Astrocyte (in vitro differentiated cells and primary cell): ENCODE results near the gene CCDC180. TPM values are rescaled to one million over a fixed set of nuclear protein-coding genes. Genes with fewer than 3 reads are reported as not detected.

Source experiments
- DNase-seq: peaks from one replicate; pipeline ENCODE4 v3.0.0-alpha.2; 2010; ENCODE audit warnings: low read depth
- FAIRE-seq: peaks from 2 replicates; lab custom pipeline; 2011; peaks lifted over from hg19 to GRCh38; lab: Jason Lieb, UNC
- H2AFZ ChIP-seq: 2 replicates; pipeline ENCODE4 v1.6.0; 2012; ENCODE audit warnings: low read depth, low read length, inconsistent platforms
- H3K27ac ChIP-seq: 2 replicates; pipeline ENCODE4 v1.5.1; 2011; ENCODE audit warnings: low read depth, low read length, inconsistent platforms
- H3K27me3 ChIP-seq: 2 replicates; pipeline ENCODE4 v1.6.0; 2011; ENCODE audit warnings: low read length, inconsistent platforms; ENCODE audit not compliant: insufficient read depth
- H3K36me3 ChIP-seq: 2 replicates; pipeline ENCODE4 v1.5.1; 2011; ENCODE audit warnings: low read length, inconsistent platforms; ENCODE audit not compliant: insufficient read depth
- H3K4me1 ChIP-seq: 2 replicates; pipeline ENCODE4 v1.5.1; 2011; ENCODE audit warnings: low read length, inconsistent platforms; ENCODE audit not compliant: insufficient read depth
- H3K4me2 ChIP-seq: 2 replicates; pipeline ENCODE4 v1.6.0; 2012; ENCODE audit warnings: low read length, inconsistent platforms
- H3K4me3 ChIP-seq: 2 replicates; pipeline ENCODE4 v1.5.1; 2011; ENCODE audit warnings: low read depth, mild to moderate bottlenecking, low read length, inconsistent platforms; ENCODE audit not compliant: insufficient read depth
- H3K79me2 ChIP-seq: 2 replicates; pipeline ENCODE4 v1.6.0; 2012; ENCODE audit warnings: mild to moderate bottlenecking, low read length, inconsistent platforms; ENCODE audit not compliant: insufficient read depth
- H3K9ac ChIP-seq: 2 replicates; pipeline ENCODE4 v1.6.0; 2012; ENCODE audit warnings: mild to moderate bottlenecking, low read length, inconsistent platforms
- H3K9me3 ChIP-seq: 2 replicates; pipeline ENCODE4 v1.5.1; 2012; ENCODE audit warnings: low read depth, mild to moderate bottlenecking, low read length, inconsistent platforms; ENCODE audit not compliant: insufficient read depth
- H4K20me1 ChIP-seq: 2 replicates; pipeline ENCODE4 v1.6.0; 2012; ENCODE audit warnings: low read length, inconsistent platforms; ENCODE audit not compliant: insufficient read depth
- H3K27ac Mint-ChIP-seq: one replicate; pipeline ENCODE4 v1.8.0; 2021; ENCODE audit warnings: mild to moderate bottlenecking, mixed read lengths; ENCODE audit not compliant: unreplicated experiment
- H3K27me3 Mint-ChIP-seq: one replicate; pipeline ENCODE4 v1.8.0; 2021; ENCODE audit warnings: low read depth, mixed read lengths; ENCODE audit not compliant: unreplicated experiment
- H3K36me3 Mint-ChIP-seq: one replicate; pipeline ENCODE4 v1.8.0; 2021; ENCODE audit warnings: low read depth, mixed read lengths; ENCODE audit not compliant: unreplicated experiment
- H3K4me1 Mint-ChIP-seq: one replicate; pipeline ENCODE4 v1.8.0; 2021; ENCODE audit warnings: low read depth, mixed read lengths; ENCODE audit not compliant: unreplicated experiment
- H3K4me3 Mint-ChIP-seq: one replicate; pipeline ENCODE4 v1.8.0; 2021; ENCODE audit warnings: mild to moderate bottlenecking, moderate library complexity, mixed read lengths; ENCODE audit not compliant: unreplicated experiment
- H3K9me3 Mint-ChIP-seq: one replicate; pipeline ENCODE4 v1.8.0; 2021; ENCODE audit warnings: mild to moderate bottlenecking, mixed read lengths; ENCODE audit not compliant: unreplicated experiment
- CTCF ChIP-seq: IDR thresholded peaks from 2 replicates; pipeline ENCODE4 v1.5.1; 2011; ENCODE audit warnings: low read depth, mild to moderate bottlenecking, inconsistent platforms, low read length, moderate library complexity; ENCODE audit not compliant: insufficient read depth
- EZH2 ChIP-seq: IDR thresholded peaks from 2 replicates; pipeline ENCODE4 v1.6.1; 2012; ENCODE audit warnings: mild to moderate bottlenecking, low read length, inconsistent platforms; ENCODE audit not compliant: insufficient read depth
- total RNA-seq: library from RNA; stranded (reverse); gene quantifications from 2 replicates; pipeline ENCODE4 v1.2.1, GENCODE V29; 2021

The CCDC180 gene
- total RNA-seq, 1 donor from 2014 or later: 2.2 TPM

- H3K9ac ChIP-seq: no peak overlapping the region
- no peaks in the 10 kb centered on the region for H3K27me3 Mint-ChIP-seq
- H3K36me3 ChIP-seq: no peaks in the 10 kb centered on the region
- no peak overlapping the region for H3K27ac Mint-ChIP-seq
- DNase-seq (no peak), FAIRE-seq (no peak)
- H3K4me1 Mint-ChIP-seq: peaks cover 7% of the 10 kb centered on the region
- TF ChIP-seq CTCF: no peak
- H3K9me3 Mint-ChIP-seq: peaks cover 5% of the 10 kb centered on the region
- H3K9me3 ChIP-seq: no peaks in the 10 kb centered on the region
- H3K4me2 ChIP-seq: no peak overlapping the region
- H4K20me1 ChIP-seq: no peaks in the 10 kb centered on the region
- no peak overlapping the region for H3K4me3 ChIP-seq
- H3K27me3 ChIP-seq: no peaks in the 10 kb centered on the region
- no peak overlapping the region for H2AFZ ChIP-seq
- H3K27ac ChIP-seq: no peak overlapping the region
- peaks cover 14% of the 10 kb centered on the region for H3K36me3 Mint-ChIP-seq
- no peaks in the 10 kb centered on the region for H3K79me2 ChIP-seq
- H3K4me3 Mint-ChIP-seq: no peak overlapping the region
- H3K4me1 ChIP-seq: no peaks in the 10 kb centered on the region
Observed at GRCh38 chr9:97297889-97298288, 9.6 kb upstream of the CCDC180 start.

- peaks cover 7% of the 10 kb centered on the region for H3K9me3 Mint-ChIP-seq
Observed at GRCh38 chr9:97299809-97300414, 7.5 kb upstream of the CCDC180 start.

More at GRCh38 chr9:97299809-97300414, 7.5 kb upstream of the CCDC180 start:
- Histone ChIP-seq H3K36me3 (no peaks in the 10 kb centered on the region), H3K4me1 (no peaks in the 10 kb centered on the region), H3K4me2 (no peak overlapping the region), H3K9me3 (no peaks in the 10 kb centered on the region), H3K9ac (no peak overlapping the region), H3K27me3 (no peaks in the 10 kb centered on the region), H3K27ac (no peak overlapping the region), H4K20me1 (no peaks in the 10 kb centered on the region), H3K79me2 (no peaks in the 10 kb centered on the region), H2AFZ (no peak overlapping the region), H3K4me3 (no peak overlapping the region)
- H3K27ac Mint-ChIP-seq: no peak overlapping the region
- no peak for DNase-seq
- TF ChIP-seq CTCF: no peak
- TF ChIP-seq EZH2: no peak
- H3K36me3 Mint-ChIP-seq: peaks cover 6% of the 10 kb centered on the region
- FAIRE-seq: no peak
- H3K4me3 Mint-ChIP-seq: no peak overlapping the region
- H3K27me3 Mint-ChIP-seq: no peaks in the 10 kb centered on the region
- H3K4me1 Mint-ChIP-seq: no peaks in the 10 kb centered on the region
